Adipocyte (in vitro differentiated cells): Measurements from ENCODE around the gene ANO9.

Experiments
- DNase-seq: peaks from one replicate; pipeline ENCODE4 v3.0.0-alpha.2; 2015; ENCODE audit warnings: low read depth
- H3K27me3 ChIP-seq: replicated peaks from 2 replicates; pipeline ENCODE4 v1.7.0; 2013; ENCODE audit warnings: mild to moderate bottlenecking, low read length, moderate library complexity; ENCODE audit not compliant: control insufficient read depth, insufficient read depth
- H3K36me3 ChIP-seq: 2 replicates; pipeline ENCODE4 v1.7.0; 2013; ENCODE audit warnings: low read length, mild to moderate bottlenecking, moderate library complexity; ENCODE audit not compliant: control insufficient read depth, insufficient read depth, severe bottlenecking
- H3K4me1 ChIP-seq: 2 replicates; pipeline ENCODE4 v1.7.0; 2013; ENCODE audit warnings: mild to moderate bottlenecking, low read length, moderate library complexity; ENCODE audit not compliant: control insufficient read depth, insufficient read depth
- H3K4me3 ChIP-seq: 2 replicates; pipeline ENCODE4 v1.7.0; 2013; ENCODE audit warnings: mild to moderate bottlenecking, low read length, moderate library complexity
- H3K9ac ChIP-seq: 2 replicates; pipeline ENCODE4 v1.7.0; 2013; ENCODE audit warnings: mild to moderate bottlenecking, low read length, moderate library complexity
- H3K9me3 ChIP-seq: 2 replicates; pipeline ENCODE4 v1.7.0; 2013; ENCODE audit warnings: mild to moderate bottlenecking, low read length, moderate library complexity; ENCODE audit not compliant: control insufficient read depth

Gene ANO9

DNA sequence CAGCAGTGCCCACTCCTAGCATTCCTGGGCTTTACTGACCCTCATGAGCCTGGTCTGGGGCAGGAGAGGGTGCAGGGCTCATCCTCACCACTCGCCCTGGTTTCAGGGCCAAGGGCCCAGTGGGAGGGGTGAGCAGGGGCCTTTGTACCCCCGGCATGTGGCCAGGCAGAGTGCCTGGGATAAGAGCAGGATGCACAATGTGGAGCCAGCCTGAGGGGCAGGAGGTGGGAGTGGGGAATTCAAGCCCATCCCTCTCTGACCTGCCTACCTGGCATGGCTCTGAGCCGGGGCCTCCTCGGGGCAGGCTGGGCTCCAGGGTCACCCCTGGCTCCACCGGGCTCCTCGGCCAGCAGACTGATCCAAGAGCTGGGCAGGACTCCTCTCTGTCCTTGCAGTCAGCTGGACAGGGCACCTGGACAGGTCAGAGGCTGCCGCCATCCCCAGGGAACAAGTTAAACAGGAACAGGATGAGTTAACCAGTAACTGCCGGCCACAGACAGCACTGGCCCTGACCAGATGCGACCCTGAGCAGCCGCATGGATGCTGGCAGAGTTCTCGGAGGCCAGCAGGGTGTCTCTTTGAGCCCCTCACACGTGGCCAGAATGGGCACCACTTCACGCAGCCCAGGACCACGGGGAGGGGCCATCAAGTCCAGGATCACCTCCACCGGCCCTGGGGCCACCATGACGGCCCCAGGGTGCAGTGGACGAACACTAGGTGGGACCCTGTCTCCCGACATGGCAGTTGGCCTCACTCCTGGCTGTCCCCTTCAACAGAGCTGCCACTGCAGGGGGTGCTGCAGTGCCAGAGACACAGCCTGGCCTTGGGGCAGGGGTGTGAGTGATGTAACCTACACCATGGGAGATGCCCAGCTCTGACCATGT, 32.0 kb downstream of the ANO9 start:
- H3K4me3 ChIP-seq, result no peak overlapping the region
- no peaks in the 10 kb centered on the region for H3K36me3 ChIP-seq
- H3K9ac ChIP-seq, result no peak overlapping the region
- H3K27me3 ChIP-seq, result peaks cover 6% of the 10 kb centered on the region
- peaks cover 11% of the 10 kb centered on the region for H3K4me1 ChIP-seq
- no peak for DNase-seq
- no peaks in the 10 kb centered on the region for H3K9me3 ChIP-seq

DNA sequence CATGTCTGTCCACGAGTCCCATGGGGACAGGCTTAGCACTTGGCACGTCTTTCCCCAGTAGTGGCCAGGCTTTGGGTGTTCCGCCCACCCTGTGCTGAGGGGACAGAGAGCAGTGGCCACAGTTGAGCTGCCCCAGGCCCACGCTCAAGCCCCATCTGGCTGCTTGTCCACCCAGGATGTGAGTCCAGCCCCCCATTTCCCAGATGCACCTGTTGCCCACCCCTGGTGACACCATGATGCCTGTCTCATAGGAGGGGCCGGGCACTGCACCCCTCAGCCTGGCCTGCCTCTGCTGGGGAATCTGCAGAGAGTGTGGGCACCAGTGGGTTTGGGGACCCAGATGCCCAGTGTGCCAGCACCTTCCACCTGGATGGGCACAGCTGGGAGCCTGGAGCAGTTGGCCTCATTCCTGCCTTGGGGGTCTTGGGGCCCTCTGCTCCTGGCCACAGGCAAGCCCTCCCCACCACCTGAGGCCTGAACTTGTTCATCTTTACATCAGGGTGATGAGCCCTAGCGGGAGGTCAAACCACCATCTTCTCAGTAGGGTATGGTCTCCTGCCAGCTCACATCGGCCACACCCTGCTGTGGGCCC, 32.7 kb downstream of the ANO9 start:
- H3K4me3 ChIP-seq, result no peak overlapping the region
- H3K9ac ChIP-seq, result no peak overlapping the region
- H3K27me3 ChIP-seq, result peaks cover 6% of the 10 kb centered on the region

GRCh38 chr11:408154-409007, 33.4 kb downstream of the ANO9 start:
- Histone ChIP-seq H3K36me3 (no peaks in the 10 kb centered on the region), H3K4me3 (no peak overlapping the region), H3K4me1 (peaks cover 11% of the 10 kb centered on the region), H3K27me3 (peaks cover 6% of the 10 kb centered on the region), H3K9ac (no peak overlapping the region), H3K9me3 (no peaks in the 10 kb centered on the region)
- no peak for DNase-seq

More for the DNA sequence above, 32.7 kb downstream of the ANO9 start:
- Histone ChIP-seq H3K9me3 (no peaks in the 10 kb centered on the region), H3K36me3 (no peaks in the 10 kb centered on the region), H3K4me1 (peaks cover 11% of the 10 kb centered on the region)
- DNase-seq, result no peak

GRCh38 chr11:407651-408123, 34.1 kb downstream of the ANO9 start:
- no peak for DNase-seq
- Histone ChIP-seq H3K36me3 (no peaks in the 10 kb centered on the region), H3K4me1 (peaks cover 11% of the 10 kb centered on the region), H3K4me3 (no peak overlapping the region), H3K9me3 (no peaks in the 10 kb centered on the region), H3K27me3 (peaks cover 6% of the 10 kb centered on the region), H3K9ac (no peak overlapping the region)

GRCh38 chr11:406796-407650, 34.8 kb downstream of the ANO9 start:
- Histone ChIP-seq H3K9ac (peak overlapping the region; percentile 73), H3K36me3 (no peaks in the 10 kb centered on the region), H3K4me1 (peaks cover 11% of the 10 kb centered on the region), H3K9me3 (no peaks in the 10 kb centered on the region), H3K27me3 (peaks cover 6% of the 10 kb centered on the region), H3K4me3 (peak overlapping the region; percentile 79)
- peak; percentile 79 for DNase-seq

- Histone ChIP-seq H3K9ac (peak overlapping the region; percentile 73), H3K9me3 (no peaks in the 10 kb centered on the region), H3K4me1 (peaks cover 11% of the 10 kb centered on the region), H3K27me3 (peaks cover 6% of the 10 kb centered on the region), H3K36me3 (no peaks in the 10 kb centered on the region), H3K4me3 (peak overlapping the region; percentile 79)
- DNase-seq, result no peak
Measured at GRCh38 chr11:405954-406795, 35.6 kb downstream of the ANO9 start.

- peaks cover 6% of the 10 kb centered on the region for H3K27me3 ChIP-seq
- H3K4me3 ChIP-seq, result peak overlapping the region; percentile 79
- peak overlapping the region; percentile 73 for H3K9ac ChIP-seq
- H3K36me3 ChIP-seq, result no peaks in the 10 kb centered on the region
- no peaks in the 10 kb centered on the region for H3K9me3 ChIP-seq
- no peak for DNase-seq
- peaks cover 11% of the 10 kb centered on the region for H3K4me1 ChIP-seq
Measured at GRCh38 chr11:405323-405953, 36.4 kb downstream of the ANO9 start.

DNA sequence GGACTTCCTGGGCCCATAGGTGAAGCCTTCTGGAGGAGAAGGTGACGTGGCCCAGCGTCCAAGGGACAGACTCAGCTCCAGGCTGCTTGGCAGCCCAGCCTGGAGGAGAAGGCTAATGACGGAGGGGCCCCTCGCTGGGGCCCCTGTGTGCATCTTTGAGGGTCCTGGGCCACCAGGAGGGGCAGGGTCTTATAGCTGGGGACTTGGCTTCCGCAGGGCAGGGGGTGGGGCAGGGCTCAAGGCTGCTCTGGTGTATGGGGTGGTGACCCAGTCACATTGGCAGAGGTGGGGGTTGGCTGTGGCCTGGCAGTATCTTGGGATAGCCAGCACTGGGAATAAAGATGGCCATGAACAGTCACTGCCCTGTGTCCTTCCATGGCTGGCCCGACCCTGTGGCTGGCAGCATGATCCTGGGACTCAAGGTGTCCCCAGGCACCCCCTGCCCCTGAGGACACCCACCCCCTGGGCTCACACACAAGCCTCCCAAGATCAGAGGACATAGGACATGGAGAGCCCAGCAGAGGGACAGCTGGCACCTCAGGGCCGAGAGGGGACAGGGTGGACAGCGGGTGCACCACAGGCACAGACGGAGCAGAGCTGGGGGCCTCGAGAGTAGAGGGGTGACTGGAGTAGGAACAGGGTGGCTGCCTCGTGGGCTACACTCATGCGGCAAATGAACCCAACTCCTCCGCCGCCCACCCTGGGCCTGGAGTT, 37.1 kb downstream of the ANO9 start:
- Histone ChIP-seq H3K27me3 (peaks cover under 1% of the 10 kb centered on the region), H3K4me1 (peaks cover 11% of the 10 kb centered on the region), H3K9me3 (no peaks in the 10 kb centered on the region), H3K9ac (peak overlapping the region; percentile 72), H3K4me3 (no peak overlapping the region), H3K36me3 (no peaks in the 10 kb centered on the region)
- DNase-seq, result no peak

GRCh38 chr11:403761-404431, 37.9 kb downstream of the ANO9 start:
- no peak overlapping the region for H3K4me3 ChIP-seq
- no peak overlapping the region for H3K9ac ChIP-seq
- DNase-seq, result no peak
- no peaks in the 10 kb centered on the region for H3K9me3 ChIP-seq
- no peaks in the 10 kb centered on the region for H3K36me3 ChIP-seq
- H3K27me3 ChIP-seq, result no peaks in the 10 kb centered on the region
- H3K4me1 ChIP-seq, result peaks cover 11% of the 10 kb centered on the region
